NCI-H1105 treated with DMSO at 0.1 percent for 48 hours (cell line): Measurements from ENCODE around the gene FXYD1.

Experiments used
- DNase-seq: peaks from one replicate; lab custom pipeline; 2025; lab: John Stamatoyannopoulos, UW

The FXYD1 gene

DNA sequence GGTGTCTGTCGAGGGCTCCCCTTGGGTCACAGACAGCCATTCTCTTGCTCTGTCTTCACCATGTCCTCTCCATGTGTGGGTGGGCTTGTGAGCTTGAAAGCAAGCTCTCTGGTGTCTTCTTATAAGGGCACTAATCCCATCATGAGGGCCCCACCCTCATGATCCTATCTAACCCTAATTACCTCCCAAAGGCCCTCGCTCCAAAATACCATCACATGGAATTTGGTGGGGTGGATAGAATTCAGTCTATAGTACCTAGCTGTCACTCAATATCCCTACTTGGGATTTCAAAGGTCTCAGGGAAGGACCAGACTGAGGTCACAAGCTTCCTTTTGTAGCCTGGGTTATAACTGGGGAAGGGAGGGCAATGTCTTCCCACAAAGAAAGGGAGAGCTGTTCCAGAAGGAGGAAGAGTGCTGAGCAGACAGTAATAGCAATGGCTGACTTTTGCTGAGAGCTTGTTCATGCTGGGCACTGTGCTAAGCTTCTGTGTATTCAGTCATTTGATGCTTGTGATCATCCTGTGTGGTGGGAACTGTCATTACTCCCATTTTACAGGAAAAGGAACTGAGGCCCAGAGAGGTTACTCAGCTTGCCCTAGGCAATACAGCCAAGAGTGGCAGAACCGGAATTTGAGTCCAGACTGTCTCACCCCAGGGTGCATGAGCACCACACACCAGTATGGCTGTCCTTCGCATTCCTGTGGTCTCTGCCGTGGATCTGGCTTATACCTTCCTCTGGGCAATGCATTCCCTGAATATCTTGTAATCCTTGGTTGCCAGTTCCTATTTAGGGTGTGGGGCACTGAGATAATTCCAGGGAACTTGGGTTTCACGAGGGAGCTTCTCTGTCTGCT lies 24.1 kb downstream of the FXYD1 start:
- no peak for DNase-seq

DNA sequence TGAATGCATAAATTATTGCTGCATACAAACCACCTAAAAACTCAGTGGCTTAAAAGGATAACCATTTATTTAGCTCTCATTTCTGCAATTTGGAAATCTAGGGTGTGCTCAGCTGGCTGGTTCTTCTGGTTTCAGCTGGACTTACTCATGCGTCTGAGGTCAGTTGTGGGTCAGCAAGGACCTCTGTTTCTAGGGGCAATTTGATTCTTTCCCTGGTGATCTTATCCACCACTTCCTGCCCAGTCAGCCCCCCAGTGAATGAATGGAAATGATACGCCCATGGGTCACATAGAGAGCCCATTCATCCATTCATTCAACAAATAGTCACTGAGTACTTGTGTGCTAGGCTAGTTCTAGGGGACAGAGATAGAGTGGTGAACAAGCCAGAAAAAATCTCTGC lies 25.8 kb downstream of the FXYD1 start:
- no peak for DNase-seq

DNA sequence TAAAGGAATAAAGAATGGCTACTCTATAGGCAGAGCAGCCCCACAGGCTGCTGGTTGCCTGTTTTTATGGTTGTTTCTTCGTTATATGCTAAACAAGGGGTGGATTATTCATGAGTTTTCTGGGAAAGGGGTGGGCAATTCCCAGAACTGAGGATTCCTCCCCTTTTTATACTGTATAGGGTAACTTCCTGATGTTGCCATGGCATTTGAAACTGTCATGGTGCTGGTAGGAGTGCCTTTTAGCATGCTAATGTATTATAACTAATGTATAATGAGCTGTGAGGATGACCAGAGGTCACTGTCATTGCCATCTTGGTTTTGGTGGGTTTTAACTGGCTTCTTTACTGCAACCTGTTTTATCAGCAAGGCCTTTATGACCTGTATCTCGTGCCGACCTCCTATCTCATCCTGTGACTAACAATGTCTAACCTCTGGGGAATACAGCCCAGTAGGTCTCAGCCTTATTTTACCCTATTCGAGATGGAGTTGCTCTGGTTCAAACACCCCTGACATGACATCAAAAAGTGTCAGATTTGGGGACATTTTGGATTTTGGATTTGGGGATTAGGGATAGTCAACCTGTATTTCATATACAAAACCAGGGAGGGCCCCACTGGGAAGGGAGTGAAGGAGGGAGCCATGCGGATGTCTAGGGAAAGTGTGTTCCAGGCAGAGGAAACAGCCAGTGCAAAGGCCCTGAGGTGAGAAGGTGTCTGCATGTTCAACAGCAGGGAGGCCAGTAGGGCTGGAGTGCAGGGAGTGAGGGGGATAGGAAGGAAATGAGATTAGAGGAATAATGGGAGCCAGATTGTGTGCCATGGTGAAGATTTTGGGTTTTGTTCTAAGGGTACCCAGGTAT lies 26.8 kb downstream of the FXYD1 start:
- no peak for DNase-seq

DNA sequence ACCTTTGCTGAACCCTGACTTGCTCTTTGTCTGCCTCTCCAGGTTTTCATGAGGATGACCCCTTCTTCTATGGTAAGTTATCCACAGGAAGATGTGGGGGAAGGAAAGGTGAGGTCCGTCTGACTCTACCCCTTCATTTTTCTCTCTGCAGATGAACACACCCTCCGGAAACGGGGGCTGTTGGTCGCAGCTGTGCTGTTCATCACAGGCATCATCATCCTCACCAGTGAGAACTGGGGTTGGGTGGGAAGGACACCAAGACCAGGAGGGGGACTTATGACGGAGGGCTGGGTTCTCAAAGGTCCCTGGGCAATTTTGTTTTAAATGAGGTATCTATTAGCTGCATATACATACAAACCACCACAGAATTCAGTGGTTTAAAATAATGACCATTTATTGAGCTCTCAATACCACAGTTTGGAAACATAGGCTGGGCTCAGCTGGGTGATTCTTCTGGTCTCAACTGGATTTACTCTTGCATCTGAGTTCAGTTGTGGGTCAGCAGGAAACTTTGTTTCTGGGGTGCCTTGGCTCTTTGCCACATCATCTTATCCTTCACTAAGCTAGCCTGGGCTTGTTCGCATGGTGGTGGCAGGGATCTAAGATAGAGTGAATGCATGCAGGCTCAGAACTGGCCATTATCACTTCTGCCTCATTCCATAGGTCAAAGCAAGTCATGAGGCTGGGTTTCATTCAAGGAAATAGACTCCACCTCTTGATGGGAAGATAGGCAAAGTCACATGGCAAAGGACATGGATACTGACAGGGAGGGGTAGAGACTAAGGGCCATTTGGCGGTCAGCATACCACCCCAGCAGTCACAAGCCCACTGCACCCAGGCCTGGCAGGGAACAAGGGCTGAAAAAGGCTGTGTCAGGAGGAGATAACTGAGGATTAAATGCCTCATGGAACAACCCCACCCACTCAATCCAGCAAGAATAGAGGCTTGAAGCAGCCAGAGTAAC lies 27.8 kb downstream of the FXYD1 start:
- no peak for DNase-seq

DNA sequence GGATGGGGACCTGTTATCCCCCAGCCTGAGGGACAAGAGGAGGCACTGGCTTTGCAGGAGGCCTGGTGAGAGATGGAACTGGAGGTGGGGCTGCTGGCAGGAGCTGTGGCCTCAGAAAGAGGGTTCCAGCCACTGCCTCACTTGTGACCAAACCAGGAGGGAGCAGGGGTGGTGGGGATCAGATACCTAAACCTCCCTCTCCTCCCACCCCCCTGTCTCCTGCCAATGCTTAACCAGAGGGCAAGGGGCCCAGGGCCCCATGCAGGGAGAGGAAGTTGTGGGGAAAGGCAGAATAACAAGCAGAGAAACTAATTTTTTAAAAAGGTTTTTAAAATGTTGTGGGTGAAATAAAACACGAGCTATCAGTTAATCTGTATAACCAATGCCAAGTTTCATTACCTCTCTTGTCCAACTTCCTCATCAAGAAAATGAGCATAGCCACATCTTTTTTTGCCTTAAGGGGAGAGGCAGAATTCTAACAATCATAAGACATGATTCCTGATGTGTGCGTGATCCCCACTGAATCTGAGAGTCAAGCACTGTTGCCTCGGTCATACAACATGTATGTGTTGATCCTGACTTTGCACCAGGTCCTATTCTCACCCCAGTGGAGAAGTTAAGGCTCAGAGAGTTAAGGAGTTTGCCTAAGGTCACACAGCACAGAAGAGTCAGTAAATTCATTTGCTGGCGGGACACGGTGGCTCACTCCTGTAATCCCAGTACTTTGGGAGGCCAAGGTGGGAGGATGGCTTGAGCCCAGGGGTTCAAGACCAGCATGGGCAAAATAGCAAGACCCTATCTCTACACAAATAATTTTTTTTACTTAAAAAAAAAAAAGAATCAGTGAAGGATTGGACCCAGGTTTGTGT lies 28.9 kb downstream of the FXYD1 start:
- no peak for DNase-seq

DNA sequence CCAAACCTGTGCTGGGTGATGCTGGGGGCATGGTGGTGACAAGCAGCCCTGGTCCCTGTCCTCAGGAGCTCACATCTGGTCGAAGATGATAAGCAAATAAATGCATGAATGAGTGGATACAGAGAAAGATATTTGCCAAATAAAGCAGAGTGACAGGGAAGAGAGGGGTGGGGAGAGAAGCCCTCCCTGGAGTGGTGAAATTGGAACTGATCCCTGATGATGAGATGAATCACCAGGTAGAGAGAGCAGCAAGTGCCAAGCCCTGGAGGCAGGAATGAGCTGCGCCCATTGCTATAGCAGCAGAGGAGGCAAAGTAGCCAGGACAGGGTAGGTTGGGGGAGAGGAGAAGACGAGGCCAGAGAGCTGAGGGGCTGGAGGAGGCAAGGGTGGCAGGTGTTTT lies 29.6 kb downstream of the FXYD1 start:
- DNase-seq = no peak

DNA sequence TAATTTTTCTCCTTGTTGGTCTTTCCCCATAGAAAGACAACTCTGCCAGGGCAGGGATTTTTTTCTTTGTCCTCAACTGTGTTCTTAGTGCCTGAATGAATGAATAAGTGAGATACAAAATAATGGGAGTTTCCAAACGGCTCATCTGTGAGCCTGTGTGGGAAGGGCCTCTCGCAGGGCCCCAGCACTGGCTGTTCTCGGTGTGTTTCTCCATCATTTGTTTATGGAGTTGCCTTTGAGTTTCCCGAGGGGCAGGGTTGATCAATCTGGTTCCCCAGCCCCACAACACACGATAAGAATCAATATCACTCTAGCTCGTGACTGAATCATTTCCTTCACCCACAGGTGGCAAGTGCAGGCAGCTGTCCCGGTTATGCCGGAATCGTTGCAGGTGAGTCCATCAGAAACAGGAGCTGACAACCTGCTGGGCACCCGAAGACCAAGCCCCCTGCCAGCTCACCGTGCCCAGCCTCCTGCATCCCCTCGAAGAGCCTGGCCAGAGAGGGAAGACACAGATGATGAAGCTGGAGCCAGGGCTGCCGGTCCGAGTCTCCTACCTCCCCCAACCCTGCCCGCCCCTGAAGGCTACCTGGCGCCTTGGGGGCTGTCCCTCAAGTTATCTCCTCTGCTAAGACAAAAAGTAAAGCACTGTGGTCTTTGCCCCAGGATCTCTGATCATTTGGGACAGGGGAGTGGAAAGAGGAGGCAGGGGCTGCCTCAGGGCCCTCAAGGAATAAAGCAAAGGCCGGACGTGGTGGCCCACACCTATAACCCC lies 30.8 kb downstream of the FXYD1 start:
- no peak for DNase-seq

DNA sequence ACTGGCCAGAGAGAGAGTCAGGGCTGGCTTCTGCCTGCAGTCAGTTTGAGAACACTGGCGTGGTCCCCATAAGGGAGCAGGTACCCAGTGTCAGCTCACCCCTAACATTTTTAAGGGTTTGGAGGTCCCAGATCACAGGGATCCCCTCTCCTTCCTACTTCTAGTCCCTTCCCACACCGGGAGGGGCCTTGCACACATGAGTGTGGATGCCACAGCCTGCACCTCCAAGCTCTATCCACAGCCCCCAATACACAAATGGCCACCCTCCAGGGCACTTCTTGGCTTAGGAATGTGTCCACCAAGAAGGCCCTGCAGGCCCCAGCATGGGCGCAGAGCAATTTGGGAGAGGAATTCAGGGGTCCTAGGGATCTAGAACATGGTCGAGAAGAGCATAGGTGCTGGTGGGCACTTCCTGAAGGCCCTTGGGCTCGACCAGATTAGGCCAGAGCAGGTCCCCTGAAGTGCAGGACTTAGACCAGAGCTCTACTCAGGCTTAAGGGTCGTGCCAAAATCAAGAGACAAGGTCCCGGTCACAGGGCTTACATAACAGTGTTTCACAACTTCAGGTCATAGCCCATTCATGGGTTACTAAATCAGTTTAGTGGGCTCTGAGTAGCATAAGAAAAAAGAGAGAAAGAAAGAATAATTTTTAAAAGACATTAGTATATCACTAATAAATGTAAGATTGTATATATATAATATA lies 31.9 kb downstream of the FXYD1 start:
- no peak for DNase-seq

DNA sequence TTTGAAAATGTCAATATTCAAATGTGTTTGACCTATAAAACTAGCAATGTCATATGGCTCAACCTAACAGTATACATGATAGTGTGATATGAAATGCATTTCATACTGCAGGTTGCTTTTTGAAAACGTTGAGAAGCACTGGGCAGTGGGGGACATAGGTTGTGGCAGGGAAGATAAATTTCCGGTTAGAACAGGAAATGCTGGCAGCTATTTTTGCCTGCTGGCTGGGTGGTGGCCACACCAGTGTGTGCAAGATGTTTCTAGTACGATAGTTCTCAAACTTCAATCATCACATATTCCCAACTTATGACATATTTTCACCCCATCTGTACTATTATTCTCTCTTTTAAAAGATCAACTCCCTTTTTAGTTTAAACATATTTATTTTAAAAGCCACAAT lies 33.1 kb downstream of the FXYD1 start:
- no peak for DNase-seq

DNA sequence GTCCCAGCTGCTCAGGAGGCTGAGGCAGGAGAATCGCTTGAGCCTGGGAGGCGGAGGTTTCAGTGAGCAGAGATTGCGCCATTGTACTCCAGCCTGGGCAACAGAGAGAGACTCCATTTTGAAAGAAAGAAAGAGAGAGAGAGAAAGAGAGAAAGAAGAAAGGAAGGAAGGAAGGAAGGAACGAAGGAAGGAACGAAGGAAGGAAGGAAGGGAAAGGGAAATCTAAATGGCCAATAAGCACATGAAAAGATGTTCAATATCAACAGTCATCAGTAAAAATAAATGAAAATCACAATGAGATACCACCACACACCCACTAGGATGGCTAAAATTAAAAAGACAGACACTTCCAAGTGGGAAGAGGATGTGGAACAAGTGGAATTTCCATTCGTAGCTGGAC lies 35.6 kb downstream of the FXYD1 start:
- no peak for DNase-seq

DNA sequence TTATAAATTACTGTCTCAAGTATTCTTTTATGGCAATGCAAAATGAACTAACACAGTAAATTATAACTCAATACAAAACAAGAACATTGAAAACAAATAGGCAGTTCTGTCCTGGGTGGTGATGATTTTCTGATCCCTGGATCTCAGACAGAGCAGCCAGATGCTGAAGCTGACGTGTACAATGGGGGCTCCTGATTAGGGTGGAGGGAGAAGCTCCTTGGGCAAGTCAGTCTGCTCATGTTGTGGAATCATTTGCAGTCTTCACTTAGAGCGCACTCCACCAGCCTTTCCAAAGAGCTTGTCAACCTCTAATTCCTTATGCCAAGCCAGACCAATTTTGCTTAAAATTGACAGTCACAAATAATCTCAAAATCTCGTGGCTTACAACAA lies 37.6 kb downstream of the FXYD1 start:
- DNase-seq = no peak

DNA sequence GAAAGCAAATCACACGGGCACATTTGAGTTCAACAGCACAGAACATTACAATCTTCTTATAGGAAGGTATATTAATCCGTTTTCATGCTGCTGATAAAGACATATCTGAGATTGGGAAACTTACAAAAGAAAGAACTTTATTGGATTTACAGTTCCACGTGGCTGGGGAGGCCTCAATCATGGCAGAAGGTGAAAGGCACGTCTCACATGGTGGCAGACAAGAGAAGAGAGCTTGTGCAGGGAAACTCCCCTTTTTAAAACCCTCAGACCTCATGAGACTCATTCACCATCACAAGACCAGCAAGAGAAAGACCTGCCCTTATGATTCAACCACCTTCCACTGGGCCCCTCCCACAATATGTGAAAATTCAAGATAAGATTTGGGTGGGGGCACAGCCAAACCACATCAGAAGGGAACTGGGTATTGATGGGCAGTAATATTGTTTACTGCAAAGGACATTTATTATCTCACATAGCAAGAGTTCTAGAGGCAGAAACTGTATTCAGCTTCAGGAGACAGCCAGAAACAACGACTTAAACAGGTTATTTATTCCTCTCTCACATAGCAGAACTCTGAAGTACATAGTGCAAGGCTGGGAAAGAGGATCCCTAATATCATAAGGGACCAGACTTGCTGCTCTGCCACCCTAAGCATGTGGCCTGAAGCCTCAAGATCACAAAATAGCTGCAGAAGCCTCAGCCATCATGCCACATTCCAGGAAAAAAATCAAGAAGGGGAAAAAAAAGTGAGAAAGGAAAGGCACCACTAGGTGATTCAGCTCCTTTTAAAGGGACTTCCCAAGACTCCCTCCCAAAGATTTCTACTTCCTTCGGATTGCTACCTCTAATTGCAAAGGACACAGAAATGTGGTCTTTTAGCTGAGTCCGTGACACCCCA lies 39.0 kb downstream of the FXYD1 start:
- no peak for DNase-seq

DNA sequence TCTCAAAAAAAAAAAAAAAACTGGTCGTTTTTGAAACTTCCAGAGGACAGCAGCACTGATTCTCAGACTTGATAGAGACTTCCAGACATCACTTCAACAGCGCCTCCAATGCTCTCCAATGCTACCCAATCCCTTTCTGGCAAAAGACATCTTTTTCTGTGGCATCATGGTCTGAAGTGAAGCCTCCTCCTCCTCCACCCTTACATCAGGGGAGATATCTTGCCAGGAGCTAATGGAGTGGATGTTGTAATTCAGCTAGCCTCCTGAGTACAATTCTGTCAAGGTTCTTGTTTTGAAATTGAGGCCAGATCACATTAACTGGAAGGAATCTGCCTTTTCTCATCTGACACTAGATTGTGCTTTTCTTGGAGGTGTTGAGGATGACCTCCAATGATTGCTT lies 40.1 kb downstream of the FXYD1 start:
- no peak for DNase-seq

DNA sequence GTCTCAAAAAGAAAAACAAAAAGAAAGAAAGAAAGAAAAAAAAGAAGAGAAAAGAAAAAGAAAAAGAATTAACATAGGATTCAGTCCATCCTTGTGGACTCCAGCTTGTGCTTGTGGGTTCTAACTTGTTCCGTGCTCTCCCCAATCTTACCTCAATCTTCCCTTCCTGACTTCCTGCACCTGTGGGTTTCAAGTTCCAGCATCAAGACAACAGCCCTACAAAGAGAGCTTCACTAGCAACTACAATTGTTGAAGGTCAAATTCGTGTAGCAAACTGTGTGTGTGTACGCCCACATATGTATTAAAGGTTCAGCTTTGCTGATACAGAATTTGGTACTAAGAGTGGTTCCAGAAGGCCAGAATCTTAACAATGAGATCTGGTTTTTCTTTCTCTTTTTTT lies 41.2 kb downstream of the FXYD1 start:
- no peak for DNase-seq

DNA sequence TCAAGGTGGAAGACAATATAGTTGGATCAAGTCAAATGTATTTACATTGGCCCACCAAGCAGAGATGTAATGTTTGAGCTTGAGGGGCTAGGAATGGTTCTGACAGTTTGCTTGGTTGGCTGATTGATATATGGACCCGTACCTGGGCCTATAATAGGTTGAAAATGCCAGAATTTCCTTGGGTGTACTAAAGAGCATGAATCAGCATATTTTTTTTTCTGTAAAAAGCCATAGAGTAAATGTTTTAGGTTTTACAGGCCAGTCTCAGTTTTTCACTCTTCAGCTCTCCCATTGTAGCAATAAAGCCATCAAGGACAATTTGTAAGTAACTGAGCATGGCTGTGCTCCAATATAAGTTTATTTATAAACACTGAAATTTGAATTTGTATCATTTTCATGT lies 42.8 kb downstream of the FXYD1 start:
- no peak for DNase-seq

DNA sequence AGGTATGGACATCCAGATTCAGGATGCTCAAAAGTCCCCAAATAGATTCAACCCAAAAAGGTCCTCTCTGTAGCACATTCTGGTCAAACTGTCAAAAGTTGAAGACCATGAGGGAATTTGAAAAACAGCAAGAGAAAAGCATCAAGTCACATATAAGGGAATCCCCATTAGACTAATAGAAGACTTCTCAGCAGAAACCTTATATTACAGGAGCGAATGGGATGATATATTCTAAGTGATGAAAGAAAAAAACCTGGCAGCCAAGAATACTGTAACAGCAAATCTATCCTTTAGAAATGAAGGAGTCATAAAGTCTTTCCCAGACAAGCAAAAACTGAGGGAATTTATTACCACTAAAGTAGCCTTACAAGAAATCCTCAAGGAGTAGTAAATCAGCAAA lies 45.6 kb downstream of the FXYD1 start:
- no peak for DNase-seq

DNA sequence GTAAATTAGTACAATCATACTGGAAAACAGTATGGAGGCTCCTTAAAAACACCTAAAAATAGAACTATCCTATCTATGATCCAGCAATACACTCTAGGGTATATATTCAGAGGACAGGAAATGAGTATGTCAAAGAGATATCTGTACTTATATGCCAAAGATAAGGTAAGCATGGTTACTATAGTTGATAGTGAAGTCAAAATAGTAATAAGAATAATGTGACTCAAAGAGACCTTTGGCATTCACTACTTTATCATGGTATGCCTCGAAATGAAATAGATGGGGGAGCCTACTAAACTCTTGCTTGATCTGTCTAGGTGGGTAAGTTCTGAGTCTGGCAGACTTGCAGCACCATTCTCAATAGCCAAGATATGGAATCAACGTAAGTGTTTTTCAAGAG lies 46.3 kb downstream of the FXYD1 start:
- DNase-seq = no peak
